Measurements from ENCODE around the gene RFC1. TPM values are rescaled to one million over a fixed set of nuclear protein-coding genes. Genes with fewer than 3 reads are reported as not detected.

The RFC1 gene
- polyA plus RNA-seq, 1 donor from 2014 or later = 20.7 TPM

DNA sequence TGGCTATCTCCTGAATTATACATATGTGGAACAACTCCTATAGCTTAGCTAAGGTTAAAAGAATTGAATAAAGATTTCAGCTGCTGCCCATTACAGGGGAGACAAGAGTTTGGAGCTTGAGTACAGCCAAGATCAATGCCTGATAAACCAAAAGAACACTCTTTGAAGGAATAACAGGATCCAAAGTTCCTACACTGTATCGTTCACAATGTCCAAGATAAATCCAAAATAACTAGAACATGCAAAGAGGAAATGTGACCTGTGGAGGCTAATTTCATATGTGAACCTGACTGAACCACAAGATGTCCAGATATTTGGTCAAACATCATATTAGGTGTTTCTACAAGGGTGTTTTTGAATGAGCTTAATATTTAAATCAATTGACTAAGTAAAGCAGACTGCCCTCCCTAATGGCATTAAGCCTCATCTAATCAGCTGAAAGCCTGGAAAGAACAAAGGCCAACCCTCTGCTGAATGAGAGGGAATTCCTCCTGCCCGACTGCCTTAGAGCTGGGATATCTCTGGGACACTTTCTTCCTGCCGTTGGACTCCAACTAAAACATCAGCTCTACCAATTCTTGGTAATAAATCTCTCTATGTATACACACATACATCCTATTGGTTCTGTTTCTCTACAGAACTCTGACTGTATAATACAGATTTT is 19.2 kb downstream of the RFC1 start:
- no peaks in the 10 kb centered on the region for H4K20me1 ChIP-seq (ENCODE audit: insufficient read depth)
- no peak overlapping the region for H3K4me2 ChIP-seq (ENCODE audit: low read length)
- peaks cover 4% of the 10 kb centered on the region for H3K79me2 ChIP-seq (replicated peaks; ENCODE audit: insufficient read depth, low read length)

GRCh38 chr4:39342731-39343130 is 23.4 kb downstream of the RFC1 start:
- H2AFZ ChIP-seq (ENCODE audit: low read depth, low read length) = no peak overlapping the region
- no peaks in the 10 kb centered on the region for H3K9me3 ChIP-seq (ENCODE audit: low read length)
- H3K9ac ChIP-seq (ENCODE audit: low read length) = no peak overlapping the region
- H3K4me3 ChIP-seq (ENCODE audit: low read length) = no peak overlapping the region
- TF ChIP-seq RAD21 (conservative IDR thresholded peaks at IDR 0.05) (no peak), MXI1 (conservative IDR thresholded peaks at IDR 0.05; ENCODE audit: poor library complexity, severe bottlenecking) (no peak)
- TF ChIP-seq, protein P1, sequence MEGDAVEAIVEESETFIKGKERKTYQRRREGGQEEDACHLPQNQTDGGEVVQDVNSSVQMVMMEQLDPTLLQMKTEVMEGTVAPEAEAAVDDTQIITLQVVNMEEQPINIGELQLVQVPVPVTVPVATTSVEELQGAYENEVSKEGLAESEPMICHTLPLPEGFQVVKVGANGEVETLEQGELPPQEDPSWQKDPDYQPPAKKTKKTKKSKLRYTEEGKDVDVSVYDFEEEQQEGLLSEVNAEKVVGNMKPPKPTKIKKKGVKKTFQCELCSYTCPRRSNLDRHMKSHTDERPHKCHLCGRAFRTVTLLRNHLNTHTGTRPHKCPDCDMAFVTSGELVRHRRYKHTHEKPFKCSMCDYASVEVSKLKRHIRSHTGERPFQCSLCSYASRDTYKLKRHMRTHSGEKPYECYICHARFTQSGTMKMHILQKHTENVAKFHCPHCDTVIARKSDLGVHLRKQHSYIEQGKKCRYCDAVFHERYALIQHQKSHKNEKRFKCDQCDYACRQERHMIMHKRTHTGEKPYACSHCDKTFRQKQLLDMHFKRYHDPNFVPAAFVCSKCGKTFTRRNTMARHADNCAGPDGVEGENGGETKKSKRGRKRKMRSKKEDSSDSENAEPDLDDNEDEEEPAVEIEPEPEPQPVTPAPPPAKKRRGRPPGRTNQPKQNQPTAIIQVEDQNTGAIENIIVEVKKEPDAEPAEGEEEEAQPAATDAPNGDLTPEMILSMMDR (IDR thresholded peaks at IDR 0.05; ENCODE audit: poor library complexity, severe bottlenecking) = no peak
- H3F3A ChIP-seq (ENCODE audit: insufficient read depth, low read length, poor library complexity, severe bottlenecking) = no peaks in the 10 kb centered on the region
- no peaks in the 10 kb centered on the region for H3K9me2 ChIP-seq (ENCODE audit: insufficient read depth, low read length)
- no peak overlapping the region for H3K4me2 ChIP-seq (ENCODE audit: low read length)
- no peaks in the 10 kb centered on the region for H4K20me1 ChIP-seq (ENCODE audit: insufficient read depth)
- H3K36me3 ChIP-seq (ENCODE audit: insufficient read depth, low read length) = peaks cover 4% of the 10 kb centered on the region
- H3K79me2 ChIP-seq (replicated peaks; ENCODE audit: insufficient read depth, low read length) = peaks cover 9% of the 10 kb centered on the region
- no peak overlapping the region for H3K27ac ChIP-seq (ENCODE audit: low read length)
- H3K27me3 ChIP-seq (ENCODE audit: insufficient read depth, low read depth, low read length) = no peaks in the 10 kb centered on the region

More for the DNA sequence above, 19.2 kb downstream of the RFC1 start:
- no peaks in the 10 kb centered on the region for H3K9me3 ChIP-seq (ENCODE audit: low read length)
- TF ChIP-seq, protein P1 (IDR thresholded peaks at IDR 0.05; ENCODE audit: poor library complexity, severe bottlenecking) = no peak
- TF ChIP-seq MXI1 (conservative IDR thresholded peaks at IDR 0.05; ENCODE audit: poor library complexity, severe bottlenecking) = no peak
- TF ChIP-seq TAF1 (IDR thresholded peaks at IDR 0.05; ENCODE audit: low read depth) = no peak
- TF ChIP-seq RAD21 (conservative IDR thresholded peaks at IDR 0.05) = no peak
- no peak for TF ChIP-seq EZH2 (IDR thresholded peaks at IDR 0.05; ENCODE audit: borderline replicate concordance, insufficient read depth, low read length, poor library complexity, severe bottlenecking)
- no peaks in the 10 kb centered on the region for H3F3A ChIP-seq (ENCODE audit: insufficient read depth, low read length, poor library complexity, severe bottlenecking)
- no peaks in the 10 kb centered on the region for H3K9me2 ChIP-seq (ENCODE audit: insufficient read depth, low read length)
- H3K36me3 ChIP-seq (ENCODE audit: insufficient read depth, low read length) = no peaks in the 10 kb centered on the region
- no peaks in the 10 kb centered on the region for H3K27me3 ChIP-seq (ENCODE audit: insufficient read depth, low read depth, low read length)
- no peak overlapping the region for H3K27ac ChIP-seq (ENCODE audit: low read length)
- H3K9ac ChIP-seq (ENCODE audit: low read length) = no peak overlapping the region
- no peak overlapping the region for H2AFZ ChIP-seq (ENCODE audit: low read depth, low read length)
- no peak overlapping the region for H3K4me3 ChIP-seq (ENCODE audit: low read length)

DNA sequence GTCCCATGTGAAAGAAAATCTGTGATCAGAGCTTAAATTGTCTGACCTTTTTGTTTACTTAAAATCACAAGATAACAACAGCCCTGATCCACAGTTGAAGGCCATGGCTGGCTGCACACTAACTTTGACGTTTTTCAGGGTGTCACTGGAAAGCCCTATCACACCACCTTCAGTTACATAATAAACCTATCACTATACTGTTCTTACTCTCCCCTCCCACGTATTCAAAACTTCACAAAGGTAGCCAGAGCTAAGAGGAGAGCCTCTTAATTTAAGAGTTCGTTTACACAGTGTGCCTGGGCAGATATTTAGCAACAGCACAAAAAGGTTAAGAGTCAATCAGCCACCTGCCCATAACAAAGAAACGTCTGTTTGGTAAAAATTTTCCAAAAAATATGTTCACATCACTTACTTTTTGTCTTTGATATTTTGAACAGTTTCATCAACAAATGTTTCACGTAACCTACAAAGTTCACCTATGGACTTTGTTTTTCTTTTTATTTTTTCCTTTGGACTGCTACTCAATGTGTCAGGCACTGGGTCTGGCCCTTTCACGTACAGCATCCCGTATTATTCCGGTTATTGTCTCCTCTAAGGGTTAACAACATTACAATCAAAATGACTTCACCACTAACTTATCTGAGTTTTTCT is 25.0 kb downstream of the RFC1 start:
- H3K36me3 ChIP-seq (ENCODE audit: insufficient read depth, low read length) = peaks cover 4% of the 10 kb centered on the region
- H4K20me1 ChIP-seq (ENCODE audit: insufficient read depth) = no peaks in the 10 kb centered on the region
- H3K9ac ChIP-seq (ENCODE audit: low read length) = no peak overlapping the region
- no peak overlapping the region for H2AFZ ChIP-seq (ENCODE audit: low read depth, low read length)
- no peaks in the 10 kb centered on the region for H3K9me2 ChIP-seq (ENCODE audit: insufficient read depth, low read length)
- H3K9me3 ChIP-seq (ENCODE audit: low read length) = no peaks in the 10 kb centered on the region
- H3K27ac ChIP-seq (ENCODE audit: low read length) = no peak overlapping the region
- no peak overlapping the region for H3K4me3 ChIP-seq (ENCODE audit: low read length)
- peaks cover 5% of the 10 kb centered on the region for H3K79me2 ChIP-seq (replicated peaks; ENCODE audit: insufficient read depth, low read length)
- no peak overlapping the region for H3K4me2 ChIP-seq (ENCODE audit: low read length)
- TF ChIP-seq EZH2 (IDR thresholded peaks at IDR 0.05; ENCODE audit: borderline replicate concordance, insufficient read depth, low read length, poor library complexity, severe bottlenecking) (no peak), REST (IDR thresholded peaks at IDR 0.05; ENCODE audit: borderline replicate concordance) (no peak), SMC3 (conservative IDR thresholded peaks at IDR 0.05; ENCODE audit: poor library complexity) (no peak), EP300 (conservative IDR thresholded peaks at IDR 0.05; ENCODE audit: poor library complexity, severe bottlenecking) (no peak)
- TF ChIP-seq, protein P1 (IDR thresholded peaks at IDR 0.05; ENCODE audit: poor library complexity, severe bottlenecking) = no peak
- H3F3A ChIP-seq (ENCODE audit: insufficient read depth, low read length, poor library complexity, severe bottlenecking) = no peaks in the 10 kb centered on the region
- H3K27me3 ChIP-seq (ENCODE audit: insufficient read depth, low read depth, low read length) = no peaks in the 10 kb centered on the region

Data from neural cell (in vitro differentiated cells).